ENCODE data around the gene IGFBP5. TPM values are rescaled to one million over a fixed set of nuclear protein-coding genes. Genes with fewer than 3 reads are reported as not detected.

Gene IGFBP5
- total and polyA plus RNA-seq, 12 donors = 67.1 to 267 (median 152) TPM

GRCh38 chr2:216664593-216665034 lies 30.7 kb downstream of the IGFBP5 start:
- DNase-seq (no peak), ATAC-seq (no peak)
- Histone ChIP-seq H3K27me3 (no peaks in the 10 kb centered on the region), H3K36me3 (peaks cover 0 to 37% (median 0%) of the 10 kb centered on the region in 9 donors), H3K4me3 (no peak overlapping the region), H3K9me3 (no peaks in the 10 kb centered on the region), H3K4me1 (peaks cover 0 to 22% (median 20%) of the 10 kb centered on the region in 9 donors), H3K27ac (peak overlapping the region in 3 of 10 donors; percentile 30 to 44 (median 35))
- peak in 1 of 9 donors; percentile 9 for TF ChIP-seq CTCF (IDR thresholded peaks at IDR 0.05)
- intact Hi-C loops (cut with DNase I) = loop anchor here in 6 of 10 donors (2.0 to 10.0 kb wide), 3 partner anchors 50 to 630 kb away; no protein-coding TSS in a partner anchor
- WGBS, 2 donors = 61 to 64% methylated on average over 6 of the region's 6 CpGs

- ATAC-seq = no peak
- no peak overlapping the region for H3K27ac ChIP-seq
Observed at GRCh38 chr2:216663846-216664245, 31.5 kb downstream of the IGFBP5 start.

GRCh38 chr2:216663106-216663505 lies 32.2 kb downstream of the IGFBP5 start:
- no peak for TF ChIP-seq CTCF (IDR thresholded peaks at IDR 0.05)
- H3K27me3 ChIP-seq = no peaks in the 10 kb centered on the region
- H3K36me3 ChIP-seq = peaks cover 0 to 40% (median 0%) of the 10 kb centered on the region in 9 donors
- peaks cover 0 to 22% (median 20%) of the 10 kb centered on the region in 9 donors for H3K4me1 ChIP-seq
- H3K27ac ChIP-seq = no peak overlapping the region
- WGBS, 2 donors = 97% methylated on average over 1 of the region's 1 CpG
- no peak for DNase-seq
- intact Hi-C loops (cut with DNase I) = loop anchor here in 3 of 10 donors (10.0 kb wide), 2 partner anchors 48 to 628 kb away; no protein-coding TSS in a partner anchor
- no peaks in the 10 kb centered on the region for H3K9me3 ChIP-seq
- no peak overlapping the region for H3K4me3 ChIP-seq
- ATAC-seq = no peak

More at GRCh38 chr2:216663846-216664245, 31.5 kb downstream of the IGFBP5 start:
- H3K36me3 ChIP-seq = peaks cover 0 to 40% (median 0%) of the 10 kb centered on the region in 9 donors
- no peaks in the 10 kb centered on the region for H3K9me3 ChIP-seq
- 96% methylated on average over 18 of the region's 18 CpGs for WGBS, 2 donors
- peaks cover 0 to 22% (median 20%) of the 10 kb centered on the region in 9 donors for H3K4me1 ChIP-seq
- no peak overlapping the region for H3K4me3 ChIP-seq
- no peak for DNase-seq
- intact Hi-C loops (cut with DNase I) = loop anchor here in 6 of 10 donors (2.0 to 10.0 kb wide), 3 partner anchors 49 to 629 kb away; no protein-coding TSS in a partner anchor
- H3K27me3 ChIP-seq = no peaks in the 10 kb centered on the region
- no peak for TF ChIP-seq CTCF (IDR thresholded peaks at IDR 0.05)

GRCh38 chr2:216661639-216662375 lies 33.5 kb downstream of the IGFBP5 start:
- TF ChIP-seq CTCF (IDR thresholded peaks at IDR 0.05) = peak in 4 of 9 donors; percentile 19 to 37 (median 28)
- Histone ChIP-seq H3K27ac (no peak overlapping the region), H3K4me3 (no peak overlapping the region), H3K9me3 (no peaks in the 10 kb centered on the region), H3K36me3 (peaks cover 0 to 40% (median 0%) of the 10 kb centered on the region in 9 donors), H3K4me1 (peaks cover 0 to 22% (median 20%) of the 10 kb centered on the region in 9 donors), H3K27me3 (no peaks in the 10 kb centered on the region)
- intact Hi-C loops (cut with DNase I) = loop anchor here in 3 of 10 donors (10.0 kb wide), 2 partner anchors 47 to 627 kb away; no protein-coding TSS in a partner anchor
- DNase-seq (no peak), ATAC-seq (peak in 2 of 8 donors; percentile 3 to 30)
- WGBS, 2 donors = 79 to 89% methylated on average over 20 of the region's 20 CpGs

All from heart right ventricle (tissue), 16 donors.